Neuronal stem cell (in vitro differentiated cells): ENCODE results near the gene TNFAIP2.
"Not testable (repeated sequence)": the region's sequence is repeated elsewhere in the genome, so short reads cannot be mapped to it uniquely, and the experiment has no call there.

Source experiments
- DNase-seq: peaks from one replicate; pipeline ENCODE4 v3.0.0-alpha.2; 2013; ENCODE audit warnings: low spot score
- H2AFZ ChIP-seq: one replicate; pipeline ENCODE4 v1.6.1; 2013; ENCODE audit warnings: mild to moderate bottlenecking, low read length, inconsistent platforms
- H2AK5ac ChIP-seq: 2 replicates; pipeline ENCODE4 v1.6.1; 2013; ENCODE audit warnings: low read depth, mild to moderate bottlenecking, inconsistent platforms, low read length, moderate library complexity, mixed read lengths
- H2BK120ac ChIP-seq: 2 replicates; pipeline ENCODE4 v1.6.1; 2013; ENCODE audit warnings: low read depth, mild to moderate bottlenecking, inconsistent platforms, low read length, moderate library complexity, mixed read lengths
- H2BK12ac ChIP-seq: one replicate; pipeline ENCODE4 v1.6.1; 2013; ENCODE audit warnings: low read length, inconsistent platforms
- H2BK15ac ChIP-seq: 2 replicates; pipeline ENCODE4 v1.6.1; 2013; ENCODE audit warnings: mild to moderate bottlenecking, low read length, inconsistent platforms, mixed read lengths
- H2BK5ac ChIP-seq: one replicate; pipeline ENCODE4 v1.6.1; 2013; ENCODE audit warnings: inconsistent platforms, mild to moderate bottlenecking, low read length, moderate library complexity
- H3K14ac ChIP-seq: one replicate; pipeline ENCODE4 v1.6.1; 2013; ENCODE audit warnings: low read length, inconsistent platforms
- H3K18ac ChIP-seq: 2 replicates; pipeline ENCODE4 v1.6.1; 2013; ENCODE audit warnings: low read length, inconsistent platforms
- H3K23ac ChIP-seq: 2 replicates; pipeline ENCODE4 v1.6.1; 2013; ENCODE audit warnings: low read depth, mild to moderate bottlenecking, mixed read lengths, low read length, inconsistent platforms; ENCODE audit not compliant: poor library complexity
- H3K27ac ChIP-seq: replicated peaks from 3 replicates; pipeline ENCODE4 v1.5.1; 2013; ENCODE audit warnings: low read length, inconsistent platforms
- H3K27me3 ChIP-seq, 3 experiments: 2 replicates each; pipeline ENCODE4 v1.6.1; 2013; ENCODE audit warnings: low read length in 3 of 3, mild to moderate bottlenecking in 2 of 3, inconsistent platforms in 1 of 3, low read depth in 1 of 3, mixed read lengths in 1 of 3, moderate library complexity in 1 of 3; ENCODE audit not compliant: control insufficient read depth in 3 of 3, insufficient read depth in 3 of 3
- H3K36me3 ChIP-seq, 2 donors: replicated peaks in 1 of 2; 2 replicates each; pipeline ENCODE4 v1.6.1; 2013; ENCODE audit warnings: low read length in 2 of 2; ENCODE audit not compliant: control insufficient read depth in 2 of 2, insufficient read depth in 2 of 2
- H3K4ac ChIP-seq: 2 replicates; pipeline ENCODE4 v1.6.1; 2013; ENCODE audit warnings: inconsistent platforms, mild to moderate bottlenecking, low read length, moderate library complexity
- H3K4me1 ChIP-seq, 2 donors: 1 replicate in 1 of 2; 2 replicates in 1 of 2; pipeline ENCODE4 v1.6.1; 2013; ENCODE audit warnings: low read length in 2 of 2, low read depth in 1 of 2; ENCODE audit not compliant: control insufficient read depth in 2 of 2, insufficient read depth in 1 of 2
- H3K4me2 ChIP-seq: one replicate; pipeline ENCODE4 v1.6.1; 2013; ENCODE audit warnings: mild to moderate bottlenecking, low read length, inconsistent platforms; ENCODE audit not compliant: insufficient read depth, poor library complexity, severe bottlenecking
- H3K4me3 ChIP-seq, 2 donors: 2 replicates each; pipeline ENCODE4 v1.5.1; 2013; ENCODE audit warnings: low read length in 2 of 2, mild to moderate bottlenecking in 2 of 2, inconsistent platforms in 1 of 2, moderate library complexity in 1 of 2
- H3K79me1 ChIP-seq: one replicate; pipeline ENCODE4 v1.6.1; 2013; ENCODE audit warnings: low read depth, mild to moderate bottlenecking, inconsistent platforms, low read length, moderate library complexity
- H3K9ac ChIP-seq: one replicate; pipeline ENCODE4 v1.6.1; 2013; ENCODE audit warnings: mild to moderate bottlenecking, low read depth, low read length, inconsistent platforms; ENCODE audit not compliant: poor library complexity
- H3K9me3 ChIP-seq, 2 donors: replicated peaks in 1 of 2; 2 replicates each; pipeline versions ENCODE3 to v1.6.1; 2013; ENCODE audit warnings: low read length in 2 of 2, mild to moderate bottlenecking in 2 of 2, inconsistent platforms in 1 of 2, low read depth in 1 of 2, mixed read lengths in 1 of 2, moderate library complexity in 1 of 2; ENCODE audit not compliant: control insufficient read depth in 2 of 2, insufficient read depth in 1 of 2
- H4K8ac ChIP-seq: one replicate; pipeline ENCODE4 v1.6.1; 2013; ENCODE audit warnings: low read depth, mild to moderate bottlenecking, inconsistent platforms, low read length, moderate library complexity
- H4K91ac ChIP-seq: one replicate; pipeline ENCODE4 v1.6.1; 2013; ENCODE audit warnings: low read length, low read depth, mild to moderate bottlenecking, inconsistent platforms; ENCODE audit not compliant: poor library complexity
- WGBS, 2 donors: extraction: QIAGEN DNeasy Blood & Tissue Kit; methylation state at CpG; one replicate each; pipeline ENCODE4 v1.1.7; 2013; ENCODE audit warnings: missing lambda C conversion rate in 2 of 2, mixed read lengths in 1 of 2; ENCODE audit not compliant: insufficient read length in 2 of 2, insufficient replicate concordance in 1 of 2; ENCODE audit errors: extremely low coverage in 2 of 2; 5-methylcytosine and 5-hydroxymethylcytosine counted together

Gene TNFAIP2

GRCh38 chr14:103173887-103174286 is 50.6 kb downstream of the TNFAIP2 start:
- peaks cover 10 to 12% of the 10 kb centered on the region in 2 donors for H3K9me3 ChIP-seq
- not testable (repeated sequence) for DNase-seq, H2BK12ac ChIP-seq

GRCh38 chr14:103176176-103176575 is 52.9 kb downstream of the TNFAIP2 start:
- no CpG with 5 or more reads among the region's 4 CpGs for WGBS, 2 donors
- not testable (repeated sequence) for H4K8ac ChIP-seq, H2BK120ac ChIP-seq, H2AFZ ChIP-seq, H2BK5ac ChIP-seq, H3K4me3 ChIP-seq, H3K18ac ChIP-seq, H4K91ac ChIP-seq, H3K27ac ChIP-seq, H3K9me3 ChIP-seq, H3K27me3 ChIP-seq, H3K4me1 ChIP-seq, H3K14ac ChIP-seq, DNase-seq, H3K23ac ChIP-seq, H3K79me1 ChIP-seq, H2BK12ac ChIP-seq, H3K36me3 ChIP-seq, H3K9ac ChIP-seq, H3K4me2 ChIP-seq, H2AK5ac ChIP-seq, H3K4ac ChIP-seq, H2BK15ac ChIP-seq

More at GRCh38 chr14:103173887-103174286, 50.6 kb downstream of the TNFAIP2 start:
- not testable (repeated sequence) for H2BK120ac ChIP-seq, H2AK5ac ChIP-seq, H3K79me1 ChIP-seq, H3K4ac ChIP-seq, H3K9ac ChIP-seq, H2BK15ac ChIP-seq, H3K36me3 ChIP-seq, H3K23ac ChIP-seq, H2AFZ ChIP-seq, H3K27ac ChIP-seq, H3K27me3 ChIP-seq, H3K4me3 ChIP-seq, H4K8ac ChIP-seq, H3K4me1 ChIP-seq, H3K14ac ChIP-seq, H3K4me2 ChIP-seq, H3K18ac ChIP-seq, H2BK5ac ChIP-seq, H4K91ac ChIP-seq
- WGBS, 2 donors, result no CpG with 5 or more reads among the region's 2 CpGs

GRCh38 chr14:103177376-103177775 is 54.1 kb downstream of the TNFAIP2 start:
- no peak overlapping the region for H3K18ac ChIP-seq
- no peak overlapping the region for H4K8ac ChIP-seq
- no CpG with 5 or more reads among the region's 7 CpGs for WGBS, 2 donors
- H4K91ac ChIP-seq, result no peak overlapping the region
- H3K36me3 ChIP-seq, result no peaks in the 10 kb centered on the region
- no peak overlapping the region for H2AFZ ChIP-seq
- no peak overlapping the region for H2BK120ac ChIP-seq
- H3K27me3 ChIP-seq, result peaks cover 0 to 10% (median 0%) of the 10 kb centered on the region in 3 experiments
- no peak overlapping the region for H3K9ac ChIP-seq
- no peak overlapping the region for H3K4me2 ChIP-seq
- no peak overlapping the region for H2AK5ac ChIP-seq
- no peak overlapping the region for H3K23ac ChIP-seq
- no peak overlapping the region for H3K4me3 ChIP-seq
- H2BK12ac ChIP-seq, result no peak overlapping the region
- no peak overlapping the region for H2BK15ac ChIP-seq
- no peak overlapping the region for H2BK5ac ChIP-seq
- peaks cover 7 to 10% of the 10 kb centered on the region in 2 donors for H3K9me3 ChIP-seq
- no peak overlapping the region for H3K4ac ChIP-seq
- H3K4me1 ChIP-seq, result peaks cover 0 to 3% of the 10 kb centered on the region in 2 donors
- no peak for DNase-seq
- H3K14ac ChIP-seq, result no peak overlapping the region
- no peak overlapping the region for H3K27ac ChIP-seq
- no peaks in the 10 kb centered on the region for H3K79me1 ChIP-seq

- H3K27ac ChIP-seq, result no peak overlapping the region
- no peak for DNase-seq
- no CpG with 5 or more reads among the region's 6 CpGs for WGBS, 2 donors
- no peak overlapping the region for H3K4ac ChIP-seq
- no peak overlapping the region for H3K9ac ChIP-seq
- H2AK5ac ChIP-seq, result no peak overlapping the region
- H3K23ac ChIP-seq, result no peak overlapping the region
- peaks cover 7 to 10% of the 10 kb centered on the region in 2 donors for H3K9me3 ChIP-seq
- H2BK120ac ChIP-seq, result no peak overlapping the region
- no peak overlapping the region for H2BK15ac ChIP-seq
- no peak overlapping the region for H3K4me2 ChIP-seq
- no peak overlapping the region for H2AFZ ChIP-seq
- H2BK5ac ChIP-seq, result no peak overlapping the region
- H3K27me3 ChIP-seq, result peaks cover 0 to 12% (median 0%) of the 10 kb centered on the region in 3 experiments
- H3K79me1 ChIP-seq, result no peaks in the 10 kb centered on the region
- H4K8ac ChIP-seq, result no peak overlapping the region
- H3K4me3 ChIP-seq, result no peak overlapping the region
- H3K36me3 ChIP-seq, result no peaks in the 10 kb centered on the region
- no peak overlapping the region for H3K18ac ChIP-seq
- H3K14ac ChIP-seq, result no peak overlapping the region
- no peak overlapping the region for H2BK12ac ChIP-seq
- H4K91ac ChIP-seq, result no peak overlapping the region
- peaks cover 0 to 3% of the 10 kb centered on the region in 2 donors for H3K4me1 ChIP-seq
Measured at GRCh38 chr14:103178521-103178920, 55.3 kb downstream of the TNFAIP2 start.
